Tibial artery (tissue), 4 donors: ENCODE measurements around the gene AIF1L.

Experiments
- DNase-seq, 2 donors: peaks; one replicate each; pipeline ENCODE4 v3.0.0-alpha.2; 2019
- H3K27ac ChIP-seq, 2 donors: fragments of 200-600 bp; sonication (generic) in 1 of 2; 1 replicate in 1 of 2; 2 replicates in 1 of 2; pipeline ENCODE4 v1.5.1; 2018 to 2019; ENCODE audit warnings: mild to moderate bottlenecking in 1 of 2
- H3K27me3 ChIP-seq, 2 donors: fragments of 200-600 bp; sonication (generic) in 1 of 2; one replicate each; pipeline versions ENCODE4 v1.5.1 to v1.6.0; 2016 to 2019
- H3K36me3 ChIP-seq, 3 donors: fragments of 200-600 bp; sonication (generic) in 2 of 3; one replicate each; pipeline ENCODE4 v1.5.1; 2016 to 2019; ENCODE audit warnings: mild to moderate bottlenecking in 2 of 3
- H3K4me1 ChIP-seq, 4 donors: fragments of 200-600 bp; sonication (generic) in 2 of 4; 1 replicate in 3 of 4; 2 replicates in 1 of 4; pipeline ENCODE4 v1.5.1; 2016 to 2019
- H3K4me3 ChIP-seq, 2 donors: fragments of 200-600 bp; sonication (generic) in 1 of 2; 1 replicate in 1 of 2; 2 replicates in 1 of 2; pipeline ENCODE4 v1.5.1; 2018 to 2019; ENCODE audit warnings: mild to moderate bottlenecking in 2 of 2
- H3K9me3 ChIP-seq, 3 donors: fragments of 200-600 bp; sonication (generic) in 1 of 3; one replicate each; pipeline ENCODE4 v1.5.1; 2016 to 2019
- intact Hi-C: fragments of 100-400 bp; cut with DNase I; formaldehyde crosslinking; loops from one replicate; pipeline ENCODE4 v1.15.0; 2023; ENCODE audit warnings: low total_unique reads
- TF ChIP-seq, protein P1 (sequence below), 2 experiments: fragments of 200-600 bp in 1 of 2; fragments of 450-650 bp in 1 of 2; IDR thresholded peaks; one replicate each; pipeline ENCODE4 v1.5.1; 2017 to 2019; ENCODE audit warnings: antibody characterized with exemption in 2 of 2, mild to moderate bottlenecking in 1 of 2, moderate library complexity in 1 of 2

Gene AIF1L

DNA sequence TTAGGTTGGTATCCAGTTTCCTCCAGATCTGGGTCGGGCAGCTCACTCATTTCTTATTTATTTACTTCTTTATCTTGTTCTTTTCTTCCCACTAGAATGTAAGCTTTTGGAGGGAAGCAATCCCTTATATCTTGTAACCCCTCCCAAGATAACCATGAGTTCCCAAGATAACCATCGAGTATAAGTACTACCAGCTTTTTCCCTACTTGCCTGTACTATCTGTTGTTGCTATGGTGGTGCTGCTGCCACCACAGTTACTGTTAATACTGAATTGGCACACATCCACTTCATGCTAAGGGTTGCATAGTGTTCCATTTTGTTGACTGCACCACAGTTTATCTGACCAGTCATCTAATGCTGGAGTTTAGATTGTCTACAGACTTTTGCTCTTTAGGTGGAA is 48.9 kb downstream of the AIF1L start:
- Histone ChIP-seq H3K9me3 (no peaks in the 10 kb centered on the region), H3K27me3 (no peaks in the 10 kb centered on the region), H3K4me1 (no peaks in the 10 kb centered on the region), H3K36me3 (peaks cover 85 to 96% (median 87%) of the 10 kb centered on the region in 3 donors), H3K27ac (no peak overlapping the region), H3K4me3 (no peak overlapping the region)
- intact Hi-C loops, result no loop called here
- TF ChIP-seq, protein P1, sequence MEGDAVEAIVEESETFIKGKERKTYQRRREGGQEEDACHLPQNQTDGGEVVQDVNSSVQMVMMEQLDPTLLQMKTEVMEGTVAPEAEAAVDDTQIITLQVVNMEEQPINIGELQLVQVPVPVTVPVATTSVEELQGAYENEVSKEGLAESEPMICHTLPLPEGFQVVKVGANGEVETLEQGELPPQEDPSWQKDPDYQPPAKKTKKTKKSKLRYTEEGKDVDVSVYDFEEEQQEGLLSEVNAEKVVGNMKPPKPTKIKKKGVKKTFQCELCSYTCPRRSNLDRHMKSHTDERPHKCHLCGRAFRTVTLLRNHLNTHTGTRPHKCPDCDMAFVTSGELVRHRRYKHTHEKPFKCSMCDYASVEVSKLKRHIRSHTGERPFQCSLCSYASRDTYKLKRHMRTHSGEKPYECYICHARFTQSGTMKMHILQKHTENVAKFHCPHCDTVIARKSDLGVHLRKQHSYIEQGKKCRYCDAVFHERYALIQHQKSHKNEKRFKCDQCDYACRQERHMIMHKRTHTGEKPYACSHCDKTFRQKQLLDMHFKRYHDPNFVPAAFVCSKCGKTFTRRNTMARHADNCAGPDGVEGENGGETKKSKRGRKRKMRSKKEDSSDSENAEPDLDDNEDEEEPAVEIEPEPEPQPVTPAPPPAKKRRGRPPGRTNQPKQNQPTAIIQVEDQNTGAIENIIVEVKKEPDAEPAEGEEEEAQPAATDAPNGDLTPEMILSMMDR (IDR thresholded peaks at IDR 0.05), result no peak
- DNase-seq, result no peak

DNA sequence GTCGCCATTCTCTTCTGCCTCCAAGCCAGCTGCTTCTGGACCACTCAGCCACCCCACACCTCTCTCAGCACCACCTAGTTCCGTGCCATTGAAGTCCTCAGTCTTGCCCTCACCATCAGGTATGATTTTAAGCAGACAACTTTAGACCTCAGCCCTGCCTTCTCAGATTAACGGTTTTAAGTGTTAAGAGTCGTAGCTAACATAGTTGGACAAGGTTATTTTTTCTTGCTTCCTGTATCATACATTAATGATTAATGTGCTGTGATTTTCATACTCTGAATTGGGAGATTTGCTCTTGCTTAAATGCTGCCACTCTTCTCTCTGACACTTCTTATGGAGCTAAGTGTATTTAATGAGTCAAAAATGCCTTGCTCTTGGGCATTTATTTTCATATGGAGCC is 49.9 kb downstream of the AIF1L start:
- H3K9me3 ChIP-seq, result no peaks in the 10 kb centered on the region
- intact Hi-C loops, result no loop called here
- H3K27me3 ChIP-seq, result no peaks in the 10 kb centered on the region
- peaks cover 85 to 96% (median 87%) of the 10 kb centered on the region in 3 donors for H3K36me3 ChIP-seq
- DNase-seq, result no peak
- H3K4me3 ChIP-seq, result no peak overlapping the region
- no peak overlapping the region for H3K27ac ChIP-seq
- H3K4me1 ChIP-seq, result no peaks in the 10 kb centered on the region
- TF ChIP-seq, protein P1 (IDR thresholded peaks at IDR 0.05), result no peak

DNA sequence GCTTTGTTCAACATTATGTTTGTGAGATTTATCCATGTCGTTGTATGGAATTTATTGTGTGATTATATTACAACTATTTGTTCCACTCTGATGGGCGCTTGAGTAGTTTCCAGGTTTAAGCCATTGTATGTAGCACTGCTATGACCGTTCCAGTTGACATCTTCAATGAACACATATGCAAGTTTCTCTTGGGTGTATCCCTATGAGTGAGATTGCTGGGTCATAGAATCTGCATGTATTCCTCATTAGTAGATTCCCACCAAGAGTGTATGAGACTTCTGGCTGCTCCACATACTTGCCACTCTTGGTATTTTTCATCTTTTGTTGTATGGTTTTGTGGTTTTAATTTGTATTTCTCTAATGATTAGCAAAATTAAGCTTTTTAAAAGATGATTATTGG is 51.9 kb downstream of the AIF1L start:
- TF ChIP-seq, protein P1 (IDR thresholded peaks at IDR 0.05), result no peak

DNA sequence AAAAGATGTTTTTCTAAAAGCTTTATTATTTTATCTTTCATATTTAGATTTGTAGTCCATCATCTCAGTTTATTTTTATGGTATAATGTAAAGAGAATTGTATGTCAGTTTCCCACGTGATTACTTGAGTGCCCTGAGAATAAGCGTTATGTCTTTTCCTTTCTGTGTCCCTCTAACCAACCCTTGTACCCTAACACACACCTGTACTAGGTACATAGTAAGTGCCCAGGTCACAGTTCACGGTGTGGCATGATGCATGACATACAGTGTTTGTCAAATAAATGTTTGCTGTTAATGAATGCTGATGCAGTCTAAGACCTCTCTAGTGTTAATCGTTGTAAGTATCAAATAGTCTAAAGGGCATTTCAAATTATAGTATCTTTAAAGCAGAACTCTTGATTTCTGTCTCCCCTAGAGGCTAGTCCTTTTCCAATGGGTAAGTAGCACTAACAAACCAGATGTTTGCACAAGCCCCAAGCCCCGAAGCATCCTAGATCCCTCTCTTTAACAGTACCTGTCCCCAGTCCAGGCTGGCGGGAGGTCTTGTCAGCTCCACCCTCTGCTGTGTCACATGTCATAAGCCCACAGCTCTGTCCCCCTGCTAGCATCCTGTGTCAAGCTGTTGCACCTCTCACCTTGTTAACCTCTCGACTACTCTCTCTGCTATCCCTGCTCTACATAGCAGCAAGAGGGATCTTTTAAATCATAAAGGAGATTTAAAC is 52.8 kb downstream of the AIF1L start:
- TF ChIP-seq, protein P1 (IDR thresholded peaks at IDR 0.05), result no peak
- peaks cover 97 to 100% (median 97%) of the 10 kb centered on the region in 3 donors for H3K36me3 ChIP-seq
- DNase-seq, result no peak
- H3K4me1 ChIP-seq, result no peaks in the 10 kb centered on the region
- H3K27ac ChIP-seq, result no peak overlapping the region
- H3K9me3 ChIP-seq, result no peaks in the 10 kb centered on the region
- intact Hi-C loops, result no loop called here
- no peaks in the 10 kb centered on the region for H3K27me3 ChIP-seq
- no peak overlapping the region for H3K4me3 ChIP-seq

More for the DNA sequence above, 51.9 kb downstream of the AIF1L start:
- Histone ChIP-seq H3K36me3 (peaks cover 90 to 96% (median 93%) of the 10 kb centered on the region in 3 donors), H3K27ac (no peak overlapping the region), H3K4me3 (no peak overlapping the region), H3K27me3 (no peaks in the 10 kb centered on the region), H3K4me1 (no peaks in the 10 kb centered on the region), H3K9me3 (no peaks in the 10 kb centered on the region)
- no peak for DNase-seq
- intact Hi-C loops, result no loop called here

DNA sequence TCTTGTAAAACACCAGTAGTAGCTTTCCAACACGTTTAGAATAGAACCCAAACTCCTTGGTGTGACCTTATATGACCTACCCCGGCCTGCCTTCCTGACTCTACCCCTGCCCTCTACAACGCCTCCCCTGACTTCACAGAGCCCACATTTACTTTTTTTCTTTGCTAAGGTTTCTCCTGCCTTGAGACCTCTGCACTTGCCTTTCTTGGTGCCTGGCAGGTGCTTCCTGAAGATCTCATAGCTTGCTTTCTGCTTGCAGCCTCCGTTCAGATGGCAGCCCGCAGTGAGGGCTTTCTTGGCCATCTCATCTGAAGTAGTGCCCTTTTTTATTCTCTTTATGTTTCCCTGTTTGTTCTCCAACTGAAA is 53.3 kb downstream of the AIF1L start:
- no peaks in the 10 kb centered on the region for H3K9me3 ChIP-seq
- H3K27ac ChIP-seq, result no peak overlapping the region
- no peak for DNase-seq
- no peak overlapping the region for H3K4me3 ChIP-seq
- no peaks in the 10 kb centered on the region for H3K4me1 ChIP-seq
- H3K27me3 ChIP-seq, result no peaks in the 10 kb centered on the region
- TF ChIP-seq, protein P1 (IDR thresholded peaks at IDR 0.05), result no peak
- intact Hi-C loops, result no loop called here
- peaks cover 97 to 100% (median 97%) of the 10 kb centered on the region in 3 donors for H3K36me3 ChIP-seq
